Activated CD4-positive, alpha-beta memory T cell treated with anti-CD3 and anti-CD28 coated beads, Interleukin-2, amount 10 ng/mL, durations not matched to agents 7 days and 5 days (primary cell): ENCODE measurements around the gene ARFGEF2. TPM values are rescaled to one million over a fixed set of nuclear protein-coding genes. Genes with fewer than 3 reads are reported as not detected.

Experiments used
- CTCF ChIA-PET: fragments of 350-600 bp; sonication (Branson Sonifier 250); formaldehyde crosslinking; loops from one replicate; lab custom pipeline; 2021; ENCODE audit warnings: antibody characterized with exemption, inconsistent platforms; lab: Charles Lee
- POLR2A ChIA-PET: fragments of 350-600 bp; sonication (Branson Sonifier 250); formaldehyde crosslinking; loops from one replicate; lab custom pipeline; 2021; ENCODE audit warnings: antibody characterized with exemption; lab: Charles Lee
- DNase-seq: peaks from one replicate; pipeline ENCODE4 v3.0.0-alpha.2; 2020
- H3K27ac Mint-ChIP-seq: one replicate; pipeline ENCODE4 v1.8.0; 2021; ENCODE audit warnings: mild to moderate bottlenecking, mixed read lengths
- H3K27me3 Mint-ChIP-seq: one replicate; pipeline ENCODE4 v1.8.0; 2021; ENCODE audit warnings: mixed read lengths
- H3K36me3 Mint-ChIP-seq: one replicate; pipeline ENCODE4 v1.8.0; 2021; ENCODE audit warnings: low read depth, mixed read lengths
- H3K4me1 Mint-ChIP-seq: one replicate; pipeline ENCODE4 v1.8.0; 2021; ENCODE audit warnings: mixed read lengths
- H3K4me3 Mint-ChIP-seq: one replicate; pipeline ENCODE4 v1.8.0; 2021; ENCODE audit warnings: mild to moderate bottlenecking, mixed read lengths
- H3K9me3 Mint-ChIP-seq: one replicate; pipeline ENCODE4 v1.8.0; 2021; ENCODE audit warnings: mixed read lengths
- total RNA-seq, 2 experiments: library from RNA; stranded (reverse); gene quantifications; one replicate each; pipeline ENCODE4 v1.2.3, GENCODE V29; 2021

The ARFGEF2 gene
- total RNA-seq, result 10 to 100 TPM; 18.1 to 20.7 TPM

DNA sequence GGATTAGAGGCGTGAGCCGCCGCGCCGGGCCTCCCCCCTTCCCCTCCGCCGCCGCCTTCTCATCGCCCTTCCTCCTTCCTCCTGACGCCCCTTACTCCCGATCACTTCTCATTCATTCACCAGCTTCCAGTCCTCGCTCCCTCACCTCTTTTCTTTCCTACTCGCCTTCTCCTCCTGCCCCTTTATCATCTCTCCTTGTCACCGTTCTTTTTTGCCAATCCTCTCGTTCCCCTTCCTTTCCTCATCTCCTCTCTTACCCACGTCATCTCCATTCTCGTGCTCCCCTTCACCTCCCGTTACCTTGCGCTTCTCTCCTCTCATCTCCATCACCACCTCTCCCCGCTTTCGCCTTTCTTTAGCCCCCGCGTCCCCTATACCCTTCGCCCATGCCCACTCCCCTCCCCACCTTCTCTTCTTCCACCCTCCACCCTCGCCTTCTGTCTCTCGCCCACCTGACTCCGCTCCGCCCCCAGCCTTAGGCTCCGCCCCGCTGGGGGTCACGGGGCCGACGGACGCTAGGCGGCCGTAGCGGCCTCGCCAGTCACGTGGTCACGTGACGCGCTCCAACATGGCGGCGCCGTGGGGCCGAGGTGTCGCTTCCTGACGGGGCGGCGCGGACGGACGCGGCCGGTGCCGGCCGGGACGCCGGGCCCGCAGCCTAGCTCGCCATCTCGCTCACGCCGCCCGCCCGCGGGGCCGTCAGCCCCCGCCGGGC lies at the start of gene ARFGEF2:
TSS of gene ARFGEF2 (plus strand) at position 544 of the 715 bp plus-strand sequence. CDS start 179 bp downstream, outside the sequence.
- peaks cover 4% of the 10 kb centered on the region for H3K27me3 Mint-ChIP-seq
- CTCF ChIA-PET, result interaction anchor here (0.6 to 1.5 kb wide), 2 partner anchors 264 to 1395 kb away, joined by 3 to 4 read pairs; no protein-coding TSS in a partner anchor
- POLR2A ChIA-PET, result interaction anchor here (0.7 to 2.7 kb wide), 9 partner anchors 9 to 358 kb away, joined by 3 to 11 read pairs (median 4); partner anchors contain the start of gene CSE1L
- H3K9me3 Mint-ChIP-seq, result no peaks in the 10 kb centered on the region
- peak; percentile 94 for DNase-seq
- H3K4me3 Mint-ChIP-seq, result peak within 1 kb of the TSS; percentile 90
- no peaks in the 10 kb centered on the region for H3K36me3 Mint-ChIP-seq
- H3K27ac Mint-ChIP-seq, result peak within 1 kb of the TSS; percentile 87
- H3K4me1 Mint-ChIP-seq, result peaks cover 38% of the 10 kb centered on the region

DNA sequence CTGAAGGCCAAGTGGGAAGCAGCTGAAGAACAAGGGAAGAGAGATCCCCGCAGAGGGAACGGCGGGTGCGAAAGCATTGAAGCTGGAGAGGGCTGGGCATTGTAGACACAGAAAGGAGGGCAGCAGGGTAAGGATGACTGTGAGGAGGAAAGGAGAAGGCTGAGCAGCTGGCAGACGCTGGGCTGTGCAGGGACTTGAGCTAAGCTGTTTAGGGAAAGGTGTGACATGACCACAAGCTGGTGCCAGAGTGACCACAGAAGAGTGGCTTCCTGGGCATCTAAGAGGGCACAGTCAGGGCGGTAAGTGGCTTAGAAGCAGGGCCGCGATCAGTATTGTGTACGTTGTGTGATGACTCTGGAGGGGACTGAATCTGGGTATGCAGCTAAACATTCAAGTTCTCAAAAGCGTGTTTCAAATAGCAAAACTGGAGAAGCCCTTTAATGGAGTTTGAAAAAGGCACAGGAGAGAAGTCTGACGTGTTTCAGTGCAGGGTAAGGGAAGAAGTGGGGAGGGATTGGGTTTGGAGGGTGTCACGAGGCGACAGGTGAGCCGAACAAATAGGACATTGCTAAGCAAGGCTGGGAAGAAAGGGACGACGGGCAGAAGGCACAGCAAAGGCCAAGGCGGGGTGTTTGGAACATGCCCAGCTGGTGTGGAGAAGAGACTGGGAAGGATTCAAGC lies 46.1 kb upstream of the ARFGEF2 start:
- no peak overlapping the region for H3K4me3 Mint-ChIP-seq
- no peak for DNase-seq
- peaks cover 4% of the 10 kb centered on the region for H3K36me3 Mint-ChIP-seq
- H3K9me3 Mint-ChIP-seq, result peaks cover 2% of the 10 kb centered on the region
- no peaks in the 10 kb centered on the region for H3K27me3 Mint-ChIP-seq
- H3K27ac Mint-ChIP-seq, result no peak overlapping the region
- POLR2A ChIA-PET, result interaction anchor here (1.5 kb wide), 1 partner anchor 46 kb away, joined by 4 read pairs; the partner anchor contains the start of gene ARFGEF2
- H3K4me1 Mint-ChIP-seq, result peaks cover 24% of the 10 kb centered on the region
- CTCF ChIA-PET, result interaction anchor here (0.8 to 7.1 kb wide), 3 partner anchors 30 to 218 kb away, joined by 3 to 62 read pairs (median 9); no protein-coding TSS in a partner anchor

DNA sequence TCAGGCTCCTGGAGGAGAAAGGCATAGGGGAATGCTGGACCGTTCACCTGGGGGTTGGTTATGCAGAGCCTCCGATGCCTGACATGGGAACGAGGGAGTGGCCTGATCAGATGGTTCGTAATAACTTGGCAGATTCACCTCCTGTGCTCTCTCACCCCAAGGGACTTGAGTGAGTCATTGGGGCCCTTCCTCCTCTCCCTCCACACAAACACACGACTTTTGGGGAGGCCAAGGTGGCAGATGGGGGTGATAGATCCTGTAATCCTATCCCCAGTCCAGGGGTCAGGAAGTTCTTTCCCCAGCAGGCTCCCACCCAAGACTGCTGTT lies 45.6 kb upstream of the ARFGEF2 start:
- no peak overlapping the region for H3K27ac Mint-ChIP-seq
- peaks cover 4% of the 10 kb centered on the region for H3K36me3 Mint-ChIP-seq
- peaks cover 24% of the 10 kb centered on the region for H3K4me1 Mint-ChIP-seq
- no peak overlapping the region for H3K4me3 Mint-ChIP-seq
- POLR2A ChIA-PET, result interaction anchor here (1.0 to 1.5 kb wide), 2 partner anchors 46 to 126 kb away, joined by 3 to 4 read pairs; partner anchors contain the start of gene ARFGEF2
- no peak for DNase-seq
- H3K27me3 Mint-ChIP-seq, result no peaks in the 10 kb centered on the region
- CTCF ChIA-PET, result interaction anchor here (0.8 to 7.1 kb wide), 5 partner anchors 29 to 240 kb away, joined by 3 to 62 read pairs (median 8); no protein-coding TSS in a partner anchor
- H3K9me3 Mint-ChIP-seq, result peaks cover 2% of the 10 kb centered on the region

GRCh38 chr20:48877304-48877703 lies 44.2 kb upstream of the ARFGEF2 start:
- H3K9me3 Mint-ChIP-seq, result no peaks in the 10 kb centered on the region
- peaks cover 4% of the 10 kb centered on the region for H3K36me3 Mint-ChIP-seq
- POLR2A ChIA-PET, result interaction anchor here (0.7 to 1.3 kb wide), 3 partner anchors 49 to 220 kb away, joined by 3 to 4 read pairs (median 3); partner anchors contain the start of gene PREX1
- H3K27me3 Mint-ChIP-seq, result no peaks in the 10 kb centered on the region
- H3K4me1 Mint-ChIP-seq, result peaks cover 21% of the 10 kb centered on the region
- CTCF ChIA-PET, result interaction anchor here (0.7 to 7.1 kb wide), 9 partner anchors 9 to 220 kb away, joined by 3 to 62 read pairs (median 4); no protein-coding TSS in a partner anchor
- DNase-seq, result no peak
- no peak overlapping the region for H3K27ac Mint-ChIP-seq
- no peak overlapping the region for H3K4me3 Mint-ChIP-seq

GRCh38 chr20:48878534-48879248 lies 42.8 kb upstream of the ARFGEF2 start:
- ChIA-PET POLR2A (interaction anchor here (1.3 kb wide), 1 partner anchor 50 kb away, joined by 4 read pairs; the partner anchor contains the start of gene PREX1), CTCF (interaction anchor here (0.5 to 7.1 kb wide), 3 partner anchors 20 to 232 kb away, joined by 3 to 62 read pairs (median 3); no protein-coding TSS in a partner anchor)

DNA sequence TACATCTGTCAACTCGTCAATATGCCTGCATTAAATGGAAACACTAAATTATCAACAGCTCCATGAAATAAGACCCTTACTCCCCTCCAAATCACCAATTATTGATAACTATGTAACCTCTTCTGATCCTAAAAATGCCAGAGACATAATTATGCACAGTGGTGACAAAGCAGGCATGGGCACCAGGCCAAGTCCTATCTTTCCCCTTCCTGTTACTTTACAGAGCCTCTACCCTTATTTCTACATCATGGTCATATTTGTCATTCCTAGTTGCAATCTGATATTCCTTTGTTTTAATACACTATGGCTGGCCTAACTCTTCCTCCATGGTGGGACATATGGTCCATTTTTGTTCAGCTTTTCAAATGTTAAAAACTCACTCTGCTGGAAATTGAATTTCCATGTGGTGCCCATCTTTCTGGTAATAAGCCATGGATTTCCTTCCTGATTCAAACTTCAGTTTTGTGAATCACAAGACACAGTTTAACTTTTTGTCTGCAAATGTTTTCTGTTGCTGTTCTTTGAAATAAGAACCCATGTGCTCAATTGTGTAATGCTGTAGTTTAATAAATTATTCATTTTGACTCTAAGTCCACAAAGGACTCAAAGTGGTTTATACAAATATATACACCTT lies 41.8 kb upstream of the ARFGEF2 start:
- POLR2A ChIA-PET, result no interaction called here
- H3K27me3 Mint-ChIP-seq, result no peaks in the 10 kb centered on the region
- peaks cover 11% of the 10 kb centered on the region for H3K4me1 Mint-ChIP-seq
- CTCF ChIA-PET, result interaction anchor here (0.9 to 7.1 kb wide), 2 partner anchors 21 to 223 kb away, joined by 3 to 62 read pairs; no protein-coding TSS in a partner anchor
- no peaks in the 10 kb centered on the region for H3K36me3 Mint-ChIP-seq
- no peak overlapping the region for H3K4me3 Mint-ChIP-seq
- no peak overlapping the region for H3K27ac Mint-ChIP-seq
- DNase-seq, result no peak
- no peaks in the 10 kb centered on the region for H3K9me3 Mint-ChIP-seq

More at GRCh38 chr20:48878534-48879248, 42.8 kb upstream of the ARFGEF2 start:
- Mint-ChIP-seq H3K27me3 (no peaks in the 10 kb centered on the region), H3K4me1 (peaks cover 14% of the 10 kb centered on the region), H3K36me3 (no peaks in the 10 kb centered on the region), H3K9me3 (no peaks in the 10 kb centered on the region), H3K4me3 (no peak overlapping the region), H3K27ac (no peak overlapping the region)
- no peak for DNase-seq

DNA sequence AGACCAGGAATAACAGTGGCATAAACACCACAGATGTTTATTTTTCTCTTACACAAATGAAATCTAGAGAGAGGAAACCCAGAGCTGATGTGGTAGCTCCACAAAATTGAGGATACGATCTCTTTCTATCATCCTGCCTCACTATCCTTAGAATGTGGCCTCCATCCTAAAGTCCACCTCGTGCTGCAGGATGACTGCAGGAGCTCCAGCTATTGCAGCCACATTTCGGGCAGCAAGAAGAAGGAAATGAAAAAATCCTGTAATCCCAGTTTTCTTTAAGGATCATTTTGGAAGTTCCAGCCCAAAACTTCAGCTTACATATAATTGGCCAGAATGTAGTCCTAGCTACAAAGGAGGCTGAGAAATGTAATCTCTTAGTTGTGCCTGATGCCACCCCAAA lies 41.2 kb upstream of the ARFGEF2 start:
- Mint-ChIP-seq H3K36me3 (no peaks in the 10 kb centered on the region), H3K27ac (no peak overlapping the region), H3K4me1 (peaks cover 5% of the 10 kb centered on the region), H3K9me3 (no peaks in the 10 kb centered on the region), H3K4me3 (no peak overlapping the region), H3K27me3 (no peaks in the 10 kb centered on the region)
- ChIA-PET CTCF (interaction anchor here (7.1 kb wide), 1 partner anchor 223 kb away, joined by 62 read pairs; no protein-coding TSS in a partner anchor), POLR2A (no interaction called here)
- DNase-seq, result no peak

DNA sequence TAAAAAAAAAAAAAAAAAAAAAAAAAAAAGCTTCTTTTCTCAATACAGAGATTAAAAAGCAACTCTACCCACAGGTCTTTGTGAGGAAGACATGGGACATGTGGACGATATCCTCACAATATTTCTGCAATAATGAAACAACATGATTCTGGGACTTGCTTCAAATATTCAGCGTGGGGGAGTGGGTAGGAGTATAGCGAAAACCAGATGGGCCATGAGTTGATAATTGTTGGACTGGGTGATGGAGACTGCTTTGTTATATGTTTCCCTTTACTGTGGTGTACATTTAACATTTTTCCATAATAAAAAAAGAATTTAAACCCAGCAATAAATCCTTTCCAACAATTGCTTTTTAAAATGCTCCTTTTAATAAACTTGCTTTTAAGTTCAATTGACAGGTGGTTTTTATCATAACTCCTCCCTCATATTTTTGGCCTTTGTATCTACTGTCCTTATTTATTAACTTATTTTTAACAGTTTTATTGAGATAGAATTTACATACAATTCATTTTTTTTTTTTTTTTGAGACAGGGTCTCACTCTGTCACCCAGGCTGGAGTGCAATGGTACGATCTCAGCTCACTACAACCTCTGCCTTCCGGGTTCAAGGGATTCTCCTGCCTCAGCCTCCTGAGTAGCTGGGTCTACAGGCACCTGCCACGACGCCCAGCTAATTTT lies 40.4 kb upstream of the ARFGEF2 start:
- Mint-ChIP-seq H3K27ac (no peak overlapping the region), H3K27me3 (no peaks in the 10 kb centered on the region), H3K36me3 (no peaks in the 10 kb centered on the region), H3K9me3 (no peaks in the 10 kb centered on the region), H3K4me3 (no peak overlapping the region), H3K4me1 (no peaks in the 10 kb centered on the region)
- POLR2A ChIA-PET, result no interaction called here
- CTCF ChIA-PET, result interaction anchor here (0.6 to 2.7 kb wide), 4 partner anchors 55 to 318 kb away, joined by 3 to 9 read pairs (median 3); no protein-coding TSS in a partner anchor
- DNase-seq, result no peak

DNA sequence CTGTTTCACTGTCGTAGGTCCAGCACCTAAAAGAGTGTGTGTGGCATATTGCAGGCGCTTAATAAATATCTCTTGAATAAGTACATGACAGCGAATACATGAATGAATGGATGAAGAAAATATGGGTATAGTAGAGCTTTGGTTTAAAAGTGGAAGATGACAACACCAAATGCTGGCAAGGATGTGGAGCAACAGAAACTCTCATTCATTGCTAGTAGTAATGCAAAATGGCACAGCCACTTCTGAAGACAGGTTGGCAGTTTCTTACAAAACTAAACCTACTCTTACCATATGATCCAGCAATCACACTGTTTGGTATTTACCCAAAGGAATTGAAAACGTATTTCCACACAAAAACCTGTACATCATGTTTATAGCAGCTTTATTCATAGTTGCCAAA lies 36.3 kb upstream of the ARFGEF2 start:
- no peak overlapping the region for H3K27ac Mint-ChIP-seq
- CTCF ChIA-PET, result no interaction called here
- H3K27me3 Mint-ChIP-seq, result peaks cover 11% of the 10 kb centered on the region
- no peaks in the 10 kb centered on the region for H3K9me3 Mint-ChIP-seq
- no peak for DNase-seq
- POLR2A ChIA-PET, result no interaction called here
- no peaks in the 10 kb centered on the region for H3K4me1 Mint-ChIP-seq
- no peak overlapping the region for H3K4me3 Mint-ChIP-seq
- H3K36me3 Mint-ChIP-seq, result no peaks in the 10 kb centered on the region

DNA sequence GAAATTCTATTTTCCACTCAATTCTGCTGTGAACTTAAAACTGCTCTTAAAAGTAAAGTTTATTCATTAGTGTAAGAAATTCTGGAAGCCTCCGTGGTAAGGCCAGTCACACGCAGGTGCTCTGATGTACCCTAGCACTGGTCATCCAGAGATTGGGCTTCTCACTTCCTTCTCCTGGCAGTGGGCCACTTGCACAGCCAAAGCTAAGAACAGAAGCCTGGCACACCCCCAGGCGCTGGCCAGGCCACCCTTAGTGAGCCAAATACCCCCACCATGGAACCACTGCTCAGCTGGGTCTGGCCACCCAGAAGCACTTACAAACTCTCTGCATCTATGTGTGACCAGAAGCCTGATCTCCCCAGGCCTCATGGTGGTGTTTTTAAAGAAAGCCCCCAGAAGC lies 35.3 kb upstream of the ARFGEF2 start:
- H3K4me1 Mint-ChIP-seq, result no peaks in the 10 kb centered on the region
- CTCF ChIA-PET, result interaction anchor here (0.6 to 1.9 kb wide), 2 partner anchors 9 to 121 kb away, joined by 3 to 5 read pairs; no protein-coding TSS in a partner anchor
- POLR2A ChIA-PET, result no interaction called here
- no peak for DNase-seq
- no peaks in the 10 kb centered on the region for H3K36me3 Mint-ChIP-seq
- no peak overlapping the region for H3K4me3 Mint-ChIP-seq
- peaks cover 16% of the 10 kb centered on the region for H3K27me3 Mint-ChIP-seq
- no peak overlapping the region for H3K27ac Mint-ChIP-seq
- no peaks in the 10 kb centered on the region for H3K9me3 Mint-ChIP-seq

- Mint-ChIP-seq H3K27ac (no peak overlapping the region), H3K4me1 (no peaks in the 10 kb centered on the region), H3K36me3 (no peaks in the 10 kb centered on the region), H3K4me3 (no peak overlapping the region), H3K9me3 (no peaks in the 10 kb centered on the region), H3K27me3 (peaks cover 16% of the 10 kb centered on the region)
- no peak for DNase-seq
- ChIA-PET CTCF (interaction anchor here (0.6 to 1.9 kb wide), 2 partner anchors 9 to 94 kb away, joined by 3 to 5 read pairs; no protein-coding TSS in a partner anchor), POLR2A (no interaction called here)
These were observed 34.7 kb upstream of the ARFGEF2 start for GRCh38 chr20:48886811-48887210.
